Esophagus muscularis mucosa (tissue), 4 donors: Measurements from ENCODE around the gene GPC5. TPM values are rescaled to one million over a fixed set of nuclear protein-coding genes. Genes with fewer than 3 reads are reported as not detected.

Source experiments
- DNase-seq: peaks from one replicate; pipeline ENCODE4 v3.0.0-alpha.2; 2017; ENCODE audit errors: extremely low spot score
- H3K27ac ChIP-seq, 4 donors: fragments of 200-600 bp; sonication (generic); replicated peaks in 1 of 4; 1 replicate in 3 of 4; 2 replicates in 1 of 4; pipeline ENCODE4 v1.5.1; 2016 to 2019; ENCODE audit warnings: mild to moderate bottlenecking in 1 of 4
- H3K27me3 ChIP-seq, 4 donors: fragments of 200-600 bp; sonication (generic); one replicate each; pipeline versions ENCODE4 v1.5.1 to v1.6.0; 2016 to 2019
- H3K36me3 ChIP-seq, 4 donors: fragments of 200-600 bp; sonication (generic); one replicate each; pipeline ENCODE4 v1.5.1; 2016 to 2019
- H3K4me1 ChIP-seq, 4 donors: fragments of 200-600 bp; sonication (generic); one replicate each; pipeline ENCODE4 v1.5.1; 2016 to 2019
- H3K4me3 ChIP-seq, 4 donors: fragments of 200-600 bp; sonication (generic); 1 replicate in 2 of 4; 2 replicates in 2 of 4; pipeline ENCODE4 v1.5.1; 2016 to 2019; ENCODE audit warnings: mild to moderate bottlenecking in 4 of 4, moderate library complexity in 1 of 4
- H3K9me3 ChIP-seq, 4 donors: fragments of 200-600 bp; sonication (generic); 1 replicate in 3 of 4; 2 replicates in 1 of 4; pipeline ENCODE4 v1.5.1; 2016 to 2019
- EP300 ChIP-seq: sonication (generic); formaldehyde crosslinking; IDR thresholded peaks from one replicate; pipeline ENCODE4 v1.6.1; 2017; ENCODE audit warnings: antibody characterized with exemption
- POLR2A ChIP-seq: fragments of 450-650 bp; IDR thresholded peaks from one replicate; pipeline ENCODE4 v1.6.1; 2017; ENCODE audit warnings: antibody characterized with exemption, moderate library complexity, mild to moderate bottlenecking, low read depth
- POLR2AphosphoS5 ChIP-seq, 2 donors: sonication (generic); formaldehyde crosslinking; IDR thresholded peaks; one replicate each; pipeline ENCODE4 v1.6.1; 2017; ENCODE audit warnings: antibody characterized with exemption in 2 of 2
- WGBS: methylation state at CpG from one replicate; pipeline ENCODE4 v1.1.5; 2018; 5-methylcytosine and 5-hydroxymethylcytosine counted together
- intact Hi-C: fragments of 100-400 bp; cut with DNase I; formaldehyde crosslinking; loops from one replicate; pipeline ENCODE4 v1.15.1; 2023
- total RNA-seq, 4 donors: library from RNA; depleted of rRNA; stranded (reverse); fragments of >200 nt; gene quantifications; one replicate each; pipeline versions ENCODE4 v1.1.0 to v1.2.1, GENCODE V29; 2016
- TF ChIP-seq, protein P1 (sequence below), 3 experiments: fragments of 200-600 bp in 2 of 3; fragments of 450-650 bp in 1 of 3; sonication (generic) in 2 of 3; IDR thresholded peaks; one replicate each; pipeline ENCODE4 v1.5.1; 2017 to 2019; ENCODE audit warnings: antibody characterized with exemption in 3 of 3, mild to moderate bottlenecking in 2 of 3, moderate library complexity in 1 of 3

GPC5 gene
- total RNA-seq, 4 donors from 2014 or later = 0.13 to 0.42 (median 0.33) TPM; not detected in 1

DNA sequence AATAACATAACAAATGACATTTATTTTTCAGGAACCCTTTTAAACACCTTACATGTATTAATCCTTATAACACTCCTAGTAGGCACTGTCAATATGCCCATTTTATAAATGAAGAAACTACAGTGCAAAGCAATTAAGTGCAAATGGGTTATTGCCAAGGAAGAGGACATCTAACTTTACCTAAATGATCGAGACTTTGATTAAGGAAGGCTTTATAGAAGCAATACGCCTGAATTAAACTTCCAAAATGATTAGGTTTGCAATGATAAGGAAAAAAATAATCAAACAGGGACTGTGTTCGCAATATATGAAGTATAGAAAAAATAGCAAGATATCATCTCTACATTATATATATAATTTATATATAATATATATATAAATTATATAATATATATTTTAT, 1214.5 kb downstream of the GPC5 start:
- H3K4me3 ChIP-seq = no peak overlapping the region
- intact Hi-C loops = no loop called here
- WGBS = 96% methylated on average over 3 of the region's 3 CpGs

DNA sequence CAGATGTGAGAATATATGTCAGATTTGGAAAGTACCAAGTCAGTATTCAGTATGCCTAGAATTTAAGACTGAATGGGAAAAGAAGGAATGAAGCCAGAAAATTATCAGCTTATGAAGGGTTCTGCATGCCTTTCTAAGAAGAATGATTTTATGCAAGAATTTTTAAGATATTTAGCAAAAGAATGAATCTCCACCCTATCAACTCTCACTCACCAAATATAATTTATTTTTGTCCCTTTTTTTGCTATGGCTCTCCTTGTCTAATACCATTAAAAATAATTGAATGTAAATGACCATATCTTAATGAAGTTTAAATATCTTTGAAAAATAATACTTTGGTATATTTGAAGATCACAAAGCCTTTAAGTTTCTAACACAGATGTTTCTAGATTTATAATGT, 1215.5 kb downstream of the GPC5 start:
- TF ChIP-seq POLR2A (no peak), EP300 (no peak), POLR2AphosphoS5 (IDR thresholded peaks at IDR 0.05) (no peak)
- TF ChIP-seq, protein P1, sequence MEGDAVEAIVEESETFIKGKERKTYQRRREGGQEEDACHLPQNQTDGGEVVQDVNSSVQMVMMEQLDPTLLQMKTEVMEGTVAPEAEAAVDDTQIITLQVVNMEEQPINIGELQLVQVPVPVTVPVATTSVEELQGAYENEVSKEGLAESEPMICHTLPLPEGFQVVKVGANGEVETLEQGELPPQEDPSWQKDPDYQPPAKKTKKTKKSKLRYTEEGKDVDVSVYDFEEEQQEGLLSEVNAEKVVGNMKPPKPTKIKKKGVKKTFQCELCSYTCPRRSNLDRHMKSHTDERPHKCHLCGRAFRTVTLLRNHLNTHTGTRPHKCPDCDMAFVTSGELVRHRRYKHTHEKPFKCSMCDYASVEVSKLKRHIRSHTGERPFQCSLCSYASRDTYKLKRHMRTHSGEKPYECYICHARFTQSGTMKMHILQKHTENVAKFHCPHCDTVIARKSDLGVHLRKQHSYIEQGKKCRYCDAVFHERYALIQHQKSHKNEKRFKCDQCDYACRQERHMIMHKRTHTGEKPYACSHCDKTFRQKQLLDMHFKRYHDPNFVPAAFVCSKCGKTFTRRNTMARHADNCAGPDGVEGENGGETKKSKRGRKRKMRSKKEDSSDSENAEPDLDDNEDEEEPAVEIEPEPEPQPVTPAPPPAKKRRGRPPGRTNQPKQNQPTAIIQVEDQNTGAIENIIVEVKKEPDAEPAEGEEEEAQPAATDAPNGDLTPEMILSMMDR (IDR thresholded peaks at IDR 0.05) = no peak
- Histone ChIP-seq H3K4me1 (no peaks in the 10 kb centered on the region), H3K27ac (no peak overlapping the region), H3K36me3 (no peaks in the 10 kb centered on the region), H3K4me3 (no peak overlapping the region), H3K27me3 (no peaks in the 10 kb centered on the region), H3K9me3 (no peaks in the 10 kb centered on the region)
- no peak for DNase-seq
- intact Hi-C loops = no loop called here

More for the DNA sequence above, 1214.5 kb downstream of the GPC5 start:
- no peak for DNase-seq
- Histone ChIP-seq H3K27ac (no peak overlapping the region), H3K9me3 (no peaks in the 10 kb centered on the region), H3K27me3 (no peaks in the 10 kb centered on the region), H3K4me1 (no peaks in the 10 kb centered on the region), H3K36me3 (no peaks in the 10 kb centered on the region)
- TF ChIP-seq EP300 (no peak), POLR2A (no peak), POLR2AphosphoS5 (IDR thresholded peaks at IDR 0.05) (no peak)
- TF ChIP-seq, protein P1 (IDR thresholded peaks at IDR 0.05) = no peak

DNA sequence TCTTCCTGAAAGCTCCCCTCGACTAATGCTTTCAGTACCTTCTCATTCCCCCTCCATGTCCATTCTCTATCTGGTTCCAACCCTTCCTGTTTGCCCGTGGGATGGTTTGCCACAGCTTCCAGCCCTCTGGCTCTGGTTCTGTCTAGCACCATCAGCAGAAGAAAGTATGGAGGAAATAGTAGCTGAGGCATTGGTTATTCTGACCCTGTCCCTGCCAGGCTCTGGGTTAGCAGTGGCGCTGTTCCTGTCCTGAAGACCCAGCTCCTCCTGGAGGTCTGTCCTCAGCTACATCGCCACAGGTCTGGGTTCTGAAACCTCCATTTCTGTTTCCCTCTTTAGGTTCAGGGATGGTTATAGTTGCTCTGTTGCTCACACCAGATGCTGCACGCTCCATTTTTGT, 1223.6 kb downstream of the GPC5 start:
- no peak for DNase-seq
- no peaks in the 10 kb centered on the region for H3K27me3 ChIP-seq
- intact Hi-C loops = no loop called here
- 98% methylated on average over 5 of the region's 5 CpGs for WGBS
- TF ChIP-seq EP300 = no peak
- TF ChIP-seq, protein P1 (IDR thresholded peaks at IDR 0.05) = no peak
- no peak for TF ChIP-seq POLR2AphosphoS5 (IDR thresholded peaks at IDR 0.05)
- no peak for TF ChIP-seq POLR2A
- no peaks in the 10 kb centered on the region for H3K4me1 ChIP-seq
- H3K4me3 ChIP-seq = no peak overlapping the region
- no peaks in the 10 kb centered on the region for H3K36me3 ChIP-seq
- H3K9me3 ChIP-seq = no peaks in the 10 kb centered on the region
- H3K27ac ChIP-seq = no peak overlapping the region

DNA sequence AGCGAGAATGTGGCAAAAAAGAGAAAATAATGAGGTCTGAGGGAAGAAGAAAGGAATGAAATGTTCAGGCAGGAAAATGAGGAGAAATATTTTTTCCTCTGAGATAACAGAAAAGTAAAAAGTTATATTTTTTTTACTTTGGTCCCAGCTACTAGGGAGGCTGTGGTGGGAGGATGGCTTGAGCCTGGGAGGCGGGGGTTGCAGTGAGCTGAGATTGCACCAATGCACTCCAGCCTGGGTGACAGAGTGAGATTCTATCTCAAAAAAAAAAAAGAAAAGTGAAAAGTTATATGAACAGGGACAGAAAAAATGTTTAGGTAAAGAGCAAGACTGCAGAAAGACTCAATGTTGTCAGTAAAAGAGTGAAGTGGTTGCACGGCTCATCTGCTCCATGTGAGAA, 1224.5 kb downstream of the GPC5 start:
- no peaks in the 10 kb centered on the region for H3K27me3 ChIP-seq
- no peaks in the 10 kb centered on the region for H3K9me3 ChIP-seq
- DNase-seq = no peak
- intact Hi-C loops = no loop called here
- 65% methylated on average over 3 of the region's 3 CpGs for WGBS
- H3K4me1 ChIP-seq = no peaks in the 10 kb centered on the region
- no peak overlapping the region for H3K27ac ChIP-seq
- no peak overlapping the region for H3K4me3 ChIP-seq
- TF ChIP-seq, protein P1 (IDR thresholded peaks at IDR 0.05) = no peak
- TF ChIP-seq EP300 (no peak), POLR2AphosphoS5 (IDR thresholded peaks at IDR 0.05) (no peak), POLR2A (no peak)
- no peaks in the 10 kb centered on the region for H3K36me3 ChIP-seq

DNA sequence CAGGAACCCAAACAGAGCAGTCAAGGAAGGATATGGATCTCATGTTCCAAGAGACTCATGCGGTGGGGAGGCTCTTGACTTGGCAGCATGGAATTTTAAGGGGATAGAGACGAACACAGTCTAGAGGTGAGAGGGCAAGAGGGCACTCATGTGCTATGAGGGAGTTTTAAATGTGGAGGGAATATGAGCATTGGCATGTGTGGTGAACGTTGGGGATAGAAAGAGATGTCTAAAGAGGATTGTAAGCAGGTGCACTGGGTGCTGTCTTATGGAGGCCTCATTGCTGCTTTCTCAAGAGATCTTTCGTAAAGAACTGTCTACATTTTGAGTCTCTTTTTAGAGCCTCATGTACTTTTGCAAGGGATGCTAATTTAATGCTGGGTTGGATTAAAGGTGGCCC, 1227.9 kb downstream of the GPC5 start:
- Histone ChIP-seq H3K4me1 (no peaks in the 10 kb centered on the region), H3K36me3 (no peaks in the 10 kb centered on the region), H3K27me3 (no peaks in the 10 kb centered on the region), H3K9me3 (no peaks in the 10 kb centered on the region), H3K27ac (no peak overlapping the region), H3K4me3 (no peak overlapping the region)
- intact Hi-C loops = no loop called here
- no peak for DNase-seq
- WGBS = 81% methylated on average over 4 of the region's 4 CpGs
- no peak for TF ChIP-seq EP300
- TF ChIP-seq POLR2AphosphoS5 (IDR thresholded peaks at IDR 0.05) = no peak
- TF ChIP-seq, protein P1 (IDR thresholded peaks at IDR 0.05) = no peak
- TF ChIP-seq POLR2A = no peak
